SK-N-MC (cell line): ENCODE data around the gene SATL1.

Experiments
- EZH2 ChIP-seq: fragments of 200-600 bp; sonication (generic); IDR thresholded peaks from one replicate; pipeline ENCODE4 v1.6.1; 2017; ENCODE audit warnings: antibody characterized with exemption
- FOXP2 ChIP-seq: optimal IDR thresholded peaks from 2 replicates; pipeline ENCODE3; 2011; ENCODE audit warnings: mild to moderate bottlenecking, moderate library complexity; ENCODE audit not compliant: insufficient read depth; ENCODE audit errors: extremely low read length, control extremely low read depth
- POLR2AphosphoS5 ChIP-seq: IDR thresholded peaks from 2 replicates; pipeline ENCODE4 v1.6.1; 2012; ENCODE audit warnings: mild to moderate bottlenecking, low read depth, low read length, borderline replicate concordance

DNA sequence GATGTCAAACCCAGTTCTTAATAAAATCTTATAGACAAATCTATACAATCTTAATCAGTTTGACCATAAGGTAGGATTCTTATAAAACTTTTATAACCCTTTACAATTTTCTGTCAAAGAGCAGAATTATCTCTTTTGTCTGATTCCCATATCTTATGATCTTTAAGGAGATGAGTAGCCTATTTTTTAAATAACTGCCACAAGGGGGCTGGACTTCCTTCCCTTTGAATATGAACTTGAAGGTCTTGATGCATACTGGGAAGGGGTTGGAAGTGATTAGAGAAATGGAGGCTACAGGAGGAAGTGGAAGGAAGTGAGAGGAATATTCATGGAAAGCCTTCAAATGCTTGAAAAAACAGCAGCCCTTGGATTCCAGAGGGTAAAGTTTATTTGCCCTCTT, 128.8 kb downstream of the SATL1 start:
- TF ChIP-seq POLR2AphosphoS5 (no peak), EZH2 (no peak), FOXP2 (no peak)
